ENCODE results near the gene ACSM3. TPM values are rescaled to one million over a fixed set of nuclear protein-coding genes. Genes with fewer than 3 reads are reported as not detected.
A peak's percentile ranks its signal among the peaks of the same experiment; 100 is the strongest.

The ACSM3 gene
- total RNA-seq, 1 experiment from 2014 or later: 2.3 TPM

- no peaks in the 10 kb centered on the region for H3K27me3 Mint-ChIP-seq (ENCODE audit: insufficient read depth, unreplicated experiment)
- DNase-seq (ENCODE audit: unreplicated experiment): no peak
- intact Hi-C loops (cut with micrococcal nuclease): no loop called here
- no peaks in the 10 kb centered on the region for H3K4me1 Mint-ChIP-seq (ENCODE audit: insufficient read depth, unreplicated experiment)
- no peak overlapping the region for H3K27ac Mint-ChIP-seq (ENCODE audit: low read depth, unreplicated experiment)
- H3K9me3 Mint-ChIP-seq (ENCODE audit: unreplicated experiment): no peaks in the 10 kb centered on the region
- no peak overlapping the region for H3K4me3 Mint-ChIP-seq (ENCODE audit: unreplicated experiment)
- POLR2A ChIA-PET: no interaction called here
- CTCF ChIA-PET: interaction anchor here (0.6 to 2.5 kb wide), 4 partner anchors 11 to 1825 kb away, joined by 3 to 13 read pairs (median 4); no protein-coding TSS in a partner anchor
- H3K36me3 Mint-ChIP-seq (ENCODE audit: insufficient read depth, unreplicated experiment): peaks cover 6% of the 10 kb centered on the region
- TF ChIP-seq CTCF (IDR thresholded peaks at IDR 0.05; ENCODE audit: unreplicated experiment): no peak
- no TSS peak for BruUV-seq (replicated peaks)
Measured at GRCh38 chr16:20789130-20789529, 25.3 kb downstream of the ACSM3 start.

- Mint-ChIP-seq H3K36me3 (ENCODE audit: insufficient read depth, unreplicated experiment) (peaks cover 6% of the 10 kb centered on the region), H3K4me3 (ENCODE audit: unreplicated experiment) (no peak overlapping the region), H3K27ac (ENCODE audit: low read depth, unreplicated experiment) (no peak overlapping the region), H3K27me3 (ENCODE audit: insufficient read depth, unreplicated experiment) (no peaks in the 10 kb centered on the region), H3K4me1 (ENCODE audit: insufficient read depth, unreplicated experiment) (no peaks in the 10 kb centered on the region), H3K9me3 (ENCODE audit: unreplicated experiment) (no peaks in the 10 kb centered on the region)
- POLR2A ChIA-PET: interaction anchor here (0.7 to 1.1 kb wide), 3 partner anchors 12 to 64 kb away, joined by 3 read pairs; no protein-coding TSS in a partner anchor
- BruUV-seq (replicated peaks): no TSS peak
- TF ChIP-seq CTCF (IDR thresholded peaks at IDR 0.05; ENCODE audit: unreplicated experiment): no peak
- CTCF ChIA-PET: interaction anchor here (0.7 to 1.7 kb wide), 6 partner anchors 9 to 879 kb away, joined by 3 to 6 read pairs (median 4); no protein-coding TSS in a partner anchor
- DNase-seq (ENCODE audit: unreplicated experiment): no peak
- intact Hi-C loops (cut with micrococcal nuclease): no loop called here
Measured at GRCh38 chr16:20791923-20792612, 28.3 kb downstream of the ACSM3 start.

- no peak for DNase-seq (ENCODE audit: unreplicated experiment)
- POLR2A ChIA-PET: interaction anchor here (0.9 kb wide), 1 partner anchor 33 kb away, joined by 3 read pairs; no protein-coding TSS in a partner anchor
- BruUV-seq (replicated peaks): no TSS peak
- CTCF ChIA-PET: interaction anchor here (1.1 to 1.9 kb wide), 4 partner anchors 19 to 481 kb away, joined by 3 to 4 read pairs (median 4); no protein-coding TSS in a partner anchor
- H3K27me3 Mint-ChIP-seq (ENCODE audit: insufficient read depth, unreplicated experiment): no peaks in the 10 kb centered on the region
- H3K9me3 Mint-ChIP-seq (ENCODE audit: unreplicated experiment): no peaks in the 10 kb centered on the region
- no peak for TF ChIP-seq CTCF (IDR thresholded peaks at IDR 0.05; ENCODE audit: unreplicated experiment)
- no peak overlapping the region for H3K27ac Mint-ChIP-seq (ENCODE audit: low read depth, unreplicated experiment)
- no peak overlapping the region for H3K4me3 Mint-ChIP-seq (ENCODE audit: unreplicated experiment)
- intact Hi-C loops (cut with micrococcal nuclease): loop anchor here (2.0 to 5.0 kb wide), 2 partner anchors 284 to 504 kb away; no protein-coding TSS in a partner anchor
- H3K36me3 Mint-ChIP-seq (ENCODE audit: insufficient read depth, unreplicated experiment): peaks cover 47% of the 10 kb centered on the region
- H3K4me1 Mint-ChIP-seq (ENCODE audit: insufficient read depth, unreplicated experiment): peaks cover 2% of the 10 kb centered on the region
Measured at GRCh38 chr16:20798364-20798763, 34.5 kb downstream of the ACSM3 start.

- intact Hi-C loops (cut with micrococcal nuclease): loop anchor here (2.0 to 5.0 kb wide), 2 partner anchors 283 to 503 kb away; no protein-coding TSS in a partner anchor
- Mint-ChIP-seq H3K4me1 (ENCODE audit: insufficient read depth, unreplicated experiment) (peaks cover 6% of the 10 kb centered on the region), H3K36me3 (ENCODE audit: insufficient read depth, unreplicated experiment) (peaks cover 52% of the 10 kb centered on the region), H3K4me3 (ENCODE audit: unreplicated experiment) (no peak overlapping the region), H3K27me3 (ENCODE audit: insufficient read depth, unreplicated experiment) (no peaks in the 10 kb centered on the region), H3K27ac (ENCODE audit: low read depth, unreplicated experiment) (no peak overlapping the region), H3K9me3 (ENCODE audit: unreplicated experiment) (no peaks in the 10 kb centered on the region)
- BruUV-seq (replicated peaks): no TSS peak
- peak; percentile 34 for DNase-seq (ENCODE audit: unreplicated experiment)
- peak; percentile 55 for TF ChIP-seq CTCF (IDR thresholded peaks at IDR 0.05; ENCODE audit: unreplicated experiment)
- CTCF ChIA-PET: interaction anchor here (0.6 to 2.7 kb wide), 9 partner anchors 8 to 337 kb away, joined by 3 to 8 read pairs (median 4); no protein-coding TSS in a partner anchor
- POLR2A ChIA-PET: no interaction called here
Measured at GRCh38 chr16:20799599-20799998, 35.8 kb downstream of the ACSM3 start.

All from MCF 10A (cell line).